Neural progenitor cell (in vitro differentiated cells): Measurements from ENCODE around the gene GJA3.

Experiments
- EZH2 ChIP-seq: fragments of 200-600 bp; sonication (generic); IDR thresholded peaks from 2 replicates; pipeline ENCODE4 v1.6.1; 2017; ENCODE audit warnings: antibody characterized with exemption, mild to moderate bottlenecking, moderate library complexity
- EZH2phosphoT487 ChIP-seq: fragments of 200-600 bp; sonication (generic); IDR thresholded peaks from 2 replicates; pipeline ENCODE4 v1.6.1; 2017; ENCODE audit warnings: antibody characterized with exemption
- TF ChIP-seq, protein P1 (sequence below): fragments of 200-600 bp; sonication (generic); IDR thresholded peaks from 2 replicates; pipeline ENCODE4 v1.5.1; 2017; ENCODE audit warnings: antibody characterized with exemption, mild to moderate bottlenecking

DNA sequence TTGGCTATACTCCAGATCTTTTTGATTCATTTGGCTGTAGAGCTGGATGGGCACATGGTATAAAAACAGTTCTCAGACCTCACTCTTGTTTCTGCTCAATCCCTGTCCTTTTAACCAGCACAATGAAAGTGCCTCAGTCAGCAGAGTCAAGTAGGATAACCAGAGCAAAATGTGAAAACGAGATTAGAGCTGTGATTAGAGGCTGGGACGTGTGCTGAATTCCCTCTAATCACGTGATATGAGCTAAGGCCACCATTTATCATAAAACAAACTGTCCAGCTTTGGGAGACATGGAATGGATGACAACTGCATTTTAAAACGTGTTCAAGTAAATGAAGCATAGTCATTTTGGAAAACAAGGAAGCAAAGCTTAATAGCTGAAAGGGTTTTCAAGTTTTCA, 54.1 kb downstream of the GJA3 start:
- TF ChIP-seq, protein P1, sequence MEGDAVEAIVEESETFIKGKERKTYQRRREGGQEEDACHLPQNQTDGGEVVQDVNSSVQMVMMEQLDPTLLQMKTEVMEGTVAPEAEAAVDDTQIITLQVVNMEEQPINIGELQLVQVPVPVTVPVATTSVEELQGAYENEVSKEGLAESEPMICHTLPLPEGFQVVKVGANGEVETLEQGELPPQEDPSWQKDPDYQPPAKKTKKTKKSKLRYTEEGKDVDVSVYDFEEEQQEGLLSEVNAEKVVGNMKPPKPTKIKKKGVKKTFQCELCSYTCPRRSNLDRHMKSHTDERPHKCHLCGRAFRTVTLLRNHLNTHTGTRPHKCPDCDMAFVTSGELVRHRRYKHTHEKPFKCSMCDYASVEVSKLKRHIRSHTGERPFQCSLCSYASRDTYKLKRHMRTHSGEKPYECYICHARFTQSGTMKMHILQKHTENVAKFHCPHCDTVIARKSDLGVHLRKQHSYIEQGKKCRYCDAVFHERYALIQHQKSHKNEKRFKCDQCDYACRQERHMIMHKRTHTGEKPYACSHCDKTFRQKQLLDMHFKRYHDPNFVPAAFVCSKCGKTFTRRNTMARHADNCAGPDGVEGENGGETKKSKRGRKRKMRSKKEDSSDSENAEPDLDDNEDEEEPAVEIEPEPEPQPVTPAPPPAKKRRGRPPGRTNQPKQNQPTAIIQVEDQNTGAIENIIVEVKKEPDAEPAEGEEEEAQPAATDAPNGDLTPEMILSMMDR: no peak
- TF ChIP-seq EZH2phosphoT487 (no peak), EZH2 (no peak)
